DND-41 (cell line): ENCODE measurements around the gene EPS8L1.

ENCODE experiments used
- EZH2 ChIP-seq: IDR thresholded peaks from 3 replicates; pipeline ENCODE4 v1.6.1; 2012; ENCODE audit warnings: borderline replicate concordance, low read depth, mild to moderate bottlenecking, moderate library complexity, low read length, inconsistent platforms; ENCODE audit not compliant: severe bottlenecking
- TF ChIP-seq, protein P1 (sequence below): IDR thresholded peaks from 2 replicates; pipeline ENCODE4 v1.5.1; 2012; ENCODE audit warnings: borderline replicate concordance, low read length, moderate library complexity, mild to moderate bottlenecking; ENCODE audit not compliant: poor library complexity, severe bottlenecking; ENCODE audit errors: extremely low read depth

DNA sequence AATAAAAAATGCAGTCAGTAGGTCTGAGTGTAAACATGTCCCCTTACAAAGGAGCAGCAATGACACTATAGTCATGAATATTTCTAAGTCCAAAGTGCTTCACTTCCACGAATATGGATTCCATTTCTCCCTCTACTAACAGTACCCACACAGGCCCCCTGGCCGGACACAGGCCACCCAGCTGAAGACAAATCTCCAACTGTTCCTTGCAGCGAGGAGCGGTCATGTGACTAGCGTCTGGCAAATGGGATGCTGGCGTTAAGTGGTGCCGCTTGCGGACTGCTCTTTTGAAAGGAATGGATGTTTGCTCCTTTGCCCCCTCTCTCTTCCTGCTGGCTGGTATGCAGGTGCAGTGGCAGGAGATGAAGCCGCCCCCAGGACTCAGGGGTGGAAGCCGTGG lies 25.6 kb downstream of the EPS8L1 start:
- TF ChIP-seq, protein P1, sequence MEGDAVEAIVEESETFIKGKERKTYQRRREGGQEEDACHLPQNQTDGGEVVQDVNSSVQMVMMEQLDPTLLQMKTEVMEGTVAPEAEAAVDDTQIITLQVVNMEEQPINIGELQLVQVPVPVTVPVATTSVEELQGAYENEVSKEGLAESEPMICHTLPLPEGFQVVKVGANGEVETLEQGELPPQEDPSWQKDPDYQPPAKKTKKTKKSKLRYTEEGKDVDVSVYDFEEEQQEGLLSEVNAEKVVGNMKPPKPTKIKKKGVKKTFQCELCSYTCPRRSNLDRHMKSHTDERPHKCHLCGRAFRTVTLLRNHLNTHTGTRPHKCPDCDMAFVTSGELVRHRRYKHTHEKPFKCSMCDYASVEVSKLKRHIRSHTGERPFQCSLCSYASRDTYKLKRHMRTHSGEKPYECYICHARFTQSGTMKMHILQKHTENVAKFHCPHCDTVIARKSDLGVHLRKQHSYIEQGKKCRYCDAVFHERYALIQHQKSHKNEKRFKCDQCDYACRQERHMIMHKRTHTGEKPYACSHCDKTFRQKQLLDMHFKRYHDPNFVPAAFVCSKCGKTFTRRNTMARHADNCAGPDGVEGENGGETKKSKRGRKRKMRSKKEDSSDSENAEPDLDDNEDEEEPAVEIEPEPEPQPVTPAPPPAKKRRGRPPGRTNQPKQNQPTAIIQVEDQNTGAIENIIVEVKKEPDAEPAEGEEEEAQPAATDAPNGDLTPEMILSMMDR, result no peak
- no peak for TF ChIP-seq EZH2
